ENCODE data around the gene CEP63.
A peak's percentile ranks its signal among the peaks of the same experiment; 100 is the strongest.

CEP63 gene

DNA sequence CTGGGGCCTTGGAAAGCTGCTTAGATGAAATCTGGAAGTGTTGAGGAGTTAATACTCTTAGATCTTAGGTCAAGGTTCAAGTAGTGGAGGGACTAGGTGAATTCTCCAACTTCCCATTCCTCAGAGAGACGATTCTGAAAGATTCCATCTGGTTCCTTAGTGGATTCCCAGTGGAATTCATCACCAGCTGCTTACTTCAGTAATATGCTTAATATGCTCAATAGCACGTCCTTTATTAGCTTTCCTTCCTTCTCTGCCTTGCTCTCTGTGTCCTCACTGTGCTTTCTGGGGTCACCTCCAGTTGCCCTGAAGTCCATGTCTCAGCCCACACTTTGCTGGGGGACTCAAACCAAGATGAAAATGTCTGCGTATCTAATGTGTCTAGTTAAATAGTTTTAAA lies 31.0 kb downstream of the CEP63 start:
- Histone ChIP-seq H3K4me3 (replicated peaks; ENCODE audit: low read depth, low read length) (no peak overlapping the region), H3K27me3 (replicated peaks; ENCODE audit: control insufficient read depth, insufficient read depth, low read length) (no peaks in the 10 kb centered on the region), H3K36me3 (ENCODE audit: control insufficient read depth, insufficient read depth, low read length) (no peaks in the 10 kb centered on the region; the same call in 1 of the 2 replicates)
- TF ChIP-seq, protein P1, sequence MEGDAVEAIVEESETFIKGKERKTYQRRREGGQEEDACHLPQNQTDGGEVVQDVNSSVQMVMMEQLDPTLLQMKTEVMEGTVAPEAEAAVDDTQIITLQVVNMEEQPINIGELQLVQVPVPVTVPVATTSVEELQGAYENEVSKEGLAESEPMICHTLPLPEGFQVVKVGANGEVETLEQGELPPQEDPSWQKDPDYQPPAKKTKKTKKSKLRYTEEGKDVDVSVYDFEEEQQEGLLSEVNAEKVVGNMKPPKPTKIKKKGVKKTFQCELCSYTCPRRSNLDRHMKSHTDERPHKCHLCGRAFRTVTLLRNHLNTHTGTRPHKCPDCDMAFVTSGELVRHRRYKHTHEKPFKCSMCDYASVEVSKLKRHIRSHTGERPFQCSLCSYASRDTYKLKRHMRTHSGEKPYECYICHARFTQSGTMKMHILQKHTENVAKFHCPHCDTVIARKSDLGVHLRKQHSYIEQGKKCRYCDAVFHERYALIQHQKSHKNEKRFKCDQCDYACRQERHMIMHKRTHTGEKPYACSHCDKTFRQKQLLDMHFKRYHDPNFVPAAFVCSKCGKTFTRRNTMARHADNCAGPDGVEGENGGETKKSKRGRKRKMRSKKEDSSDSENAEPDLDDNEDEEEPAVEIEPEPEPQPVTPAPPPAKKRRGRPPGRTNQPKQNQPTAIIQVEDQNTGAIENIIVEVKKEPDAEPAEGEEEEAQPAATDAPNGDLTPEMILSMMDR (IDR thresholded peaks at IDR 0.05; ENCODE audit: insufficient read depth, low read length, poor library complexity, severe bottlenecking), result no peak
- no peak for DNase-seq (ENCODE audit: extremely low read depth, insufficient read length)

DNA sequence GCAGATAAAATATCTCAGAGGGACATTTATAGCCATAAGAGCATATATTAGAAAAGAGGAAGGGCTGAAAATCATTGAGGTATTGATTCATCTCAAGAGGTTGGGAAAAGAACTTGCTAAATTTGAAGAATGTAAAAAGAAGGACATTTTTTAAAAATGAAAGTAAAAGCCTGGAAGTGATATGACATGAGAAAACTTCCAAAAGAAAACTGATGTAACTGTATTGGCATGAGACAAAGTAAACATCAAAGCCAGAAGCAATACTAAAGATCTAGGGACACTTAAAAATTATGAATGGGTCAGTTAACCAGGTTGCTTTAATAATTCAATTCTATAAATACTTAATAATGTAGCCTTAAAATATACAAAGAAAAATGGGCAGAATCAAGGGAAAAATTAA lies 31.9 kb downstream of the CEP63 start:
- no peaks in the 10 kb centered on the region for H3K27me3 ChIP-seq (replicated peaks; ENCODE audit: control insufficient read depth, insufficient read depth, low read length)
- TF ChIP-seq, protein P1 (IDR thresholded peaks at IDR 0.05; ENCODE audit: insufficient read depth, low read length, poor library complexity, severe bottlenecking), result no peak
- no peaks in the 10 kb centered on the region; the same call in 1 of the 2 replicates for H3K36me3 ChIP-seq (ENCODE audit: control insufficient read depth, insufficient read depth, low read length)
- H3K4me3 ChIP-seq (replicated peaks; ENCODE audit: low read depth, low read length), result no peak overlapping the region
- no peak for DNase-seq (ENCODE audit: extremely low read depth, insufficient read length)

DNA sequence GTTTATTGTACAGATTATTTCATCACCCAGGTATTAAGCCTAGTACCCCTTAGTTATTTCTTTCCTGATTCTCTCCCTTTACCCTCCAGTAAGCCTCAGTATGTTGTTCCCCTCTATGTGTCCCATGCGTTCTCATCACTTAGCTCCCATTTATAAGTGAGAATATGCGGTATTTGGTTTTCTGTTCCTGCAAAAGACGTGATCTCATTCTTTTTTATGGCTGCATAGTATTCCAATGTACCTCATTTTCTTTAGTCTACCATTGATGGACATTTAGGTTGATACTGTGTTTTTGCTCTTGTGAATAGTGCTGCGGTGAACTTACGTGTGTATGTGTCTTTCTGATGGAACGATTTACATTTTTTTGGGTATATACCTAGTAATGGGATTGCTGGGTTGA lies 36.7 kb downstream of the CEP63 start:
- TF ChIP-seq, protein P1 (IDR thresholded peaks at IDR 0.05; ENCODE audit: insufficient read depth, low read length, poor library complexity, severe bottlenecking), result no peak
- Histone ChIP-seq H3K36me3 (ENCODE audit: control insufficient read depth, insufficient read depth, low read length) (no peaks in the 10 kb centered on the region), H3K27me3 (replicated peaks; ENCODE audit: control insufficient read depth, insufficient read depth, low read length) (no peaks in the 10 kb centered on the region), H3K4me3 (replicated peaks; ENCODE audit: low read depth, low read length) (no peak overlapping the region)
- no peak for DNase-seq (ENCODE audit: extremely low read depth, insufficient read length)

DNA sequence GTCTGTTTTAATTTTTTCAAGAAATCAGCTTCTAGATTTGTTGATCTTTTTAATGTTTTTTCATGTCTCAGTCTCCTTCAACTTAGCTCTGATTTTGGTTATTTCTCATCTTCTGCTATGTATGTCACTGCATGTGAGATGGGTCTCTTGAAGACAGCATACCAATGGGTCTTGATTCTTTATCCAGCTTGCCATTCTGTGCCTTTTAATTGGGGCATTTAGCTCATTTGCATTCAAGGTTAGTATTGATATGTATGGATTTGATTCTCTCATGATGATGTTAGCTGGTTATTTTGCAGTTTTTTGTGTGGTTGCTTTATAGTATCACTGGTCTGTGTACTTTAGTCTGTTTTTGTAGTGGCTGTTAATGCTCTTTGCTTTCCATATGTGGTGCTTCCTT lies 39.4 kb downstream of the CEP63 start:
- Histone ChIP-seq H3K27me3 (replicated peaks; ENCODE audit: control insufficient read depth, insufficient read depth, low read length) (no peaks in the 10 kb centered on the region), H3K36me3 (ENCODE audit: control insufficient read depth, insufficient read depth, low read length) (no peaks in the 10 kb centered on the region), H3K4me3 (replicated peaks; ENCODE audit: low read depth, low read length) (no peak overlapping the region)
- TF ChIP-seq, protein P1 (IDR thresholded peaks at IDR 0.05; ENCODE audit: insufficient read depth, low read length, poor library complexity, severe bottlenecking), result no peak
- DNase-seq (ENCODE audit: extremely low read depth, insufficient read length), result no peak

DNA sequence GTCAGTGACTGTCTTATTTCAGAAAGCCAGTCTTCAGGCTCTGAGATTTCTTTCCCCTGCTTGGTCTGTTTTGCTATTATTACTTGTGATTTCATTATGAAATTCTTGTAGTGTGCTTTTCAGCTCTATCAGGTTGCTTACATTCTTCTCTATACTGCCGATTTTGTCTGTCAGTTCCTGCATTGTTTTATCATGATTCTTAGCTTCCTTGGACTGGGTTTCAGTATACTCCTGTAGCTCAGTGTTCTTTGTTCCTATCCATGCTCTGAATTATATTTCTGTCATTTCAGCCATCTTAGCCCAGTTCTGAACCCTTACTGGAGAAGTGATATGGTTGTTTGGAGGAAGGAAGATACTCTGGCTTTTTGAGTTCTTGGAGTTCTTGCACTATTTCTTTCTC lies 40.5 kb downstream of the CEP63 start:
- H3K4me3 ChIP-seq (replicated peaks; ENCODE audit: low read depth, low read length), result no peak overlapping the region
- H3K36me3 ChIP-seq (ENCODE audit: control insufficient read depth, insufficient read depth, low read length), result no peaks in the 10 kb centered on the region
- DNase-seq (ENCODE audit: extremely low read depth, insufficient read length), result no peak
- TF ChIP-seq, protein P1 (IDR thresholded peaks at IDR 0.05; ENCODE audit: insufficient read depth, low read length, poor library complexity, severe bottlenecking), result no peak
- no peaks in the 10 kb centered on the region for H3K27me3 ChIP-seq (replicated peaks; ENCODE audit: control insufficient read depth, insufficient read depth, low read length)

DNA sequence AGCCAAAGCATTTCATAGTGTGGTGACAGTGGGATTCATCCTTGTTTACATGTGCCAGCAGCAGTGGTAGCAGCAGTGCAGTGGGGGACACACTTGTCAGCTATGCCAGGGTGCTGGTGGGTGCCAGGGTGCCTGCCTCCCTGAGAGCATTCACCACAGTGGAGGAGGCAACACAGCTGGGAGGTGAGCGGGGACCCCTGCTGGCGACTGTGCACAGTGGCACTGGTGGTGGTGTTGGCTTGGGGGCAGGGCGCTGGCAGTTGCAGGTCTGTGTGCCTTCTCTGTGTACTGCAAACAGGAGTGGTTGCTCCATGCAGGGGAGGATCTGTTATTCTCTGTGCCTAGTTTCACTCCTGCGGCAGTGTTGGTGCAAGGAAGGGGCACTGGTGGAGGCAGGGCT lies 41.2 kb downstream of the CEP63 start:
- DNase-seq (ENCODE audit: extremely low read depth, insufficient read length), result peak; percentile 6
- TF ChIP-seq, protein P1 (IDR thresholded peaks at IDR 0.05; ENCODE audit: insufficient read depth, low read length, poor library complexity, severe bottlenecking), result peak; percentile 28
- Histone ChIP-seq H3K4me3 (replicated peaks; ENCODE audit: low read depth, low read length) (no peak overlapping the region), H3K27me3 (replicated peaks; ENCODE audit: control insufficient read depth, insufficient read depth, low read length) (no peaks in the 10 kb centered on the region), H3K36me3 (ENCODE audit: control insufficient read depth, insufficient read depth, low read length) (no peaks in the 10 kb centered on the region)
